NCI-H2029 treated with DMSO at 0.1 percent for 48 hours (cell line): ENCODE results near the gene USP4.

Experiments used
- DNase-seq: peaks from one replicate; lab custom pipeline; 2025; lab: John Stamatoyannopoulos, UW

The USP4 gene

GRCh38 chr3:49295489-49296058 lies 44.3 kb downstream of the USP4 start:
- no peak for DNase-seq

GRCh38 chr3:49294343-49294742 lies 45.5 kb downstream of the USP4 start:
- DNase-seq, result no peak

- no peak for DNase-seq
Measured at GRCh38 chr3:49283997-49284396, 55.9 kb downstream of the USP4 start.

GRCh38 chr3:49279376-49279775 lies 60.5 kb downstream of the USP4 start:
- DNase-seq, result no peak

- DNase-seq, result no peak
Measured at GRCh38 chr3:49278548-49278947, 61.3 kb downstream of the USP4 start.

- no peak for DNase-seq
Measured at GRCh38 chr3:49277383-49277775, 62.5 kb downstream of the USP4 start.

GRCh38 chr3:49276475-49277382 lies 63.1 kb downstream of the USP4 start, which contains the start of gene C3orf62:
C3orf62 (minus strand) TSS chr3:49277232; CDS start chr3:49276872, 360 bp downstream.
- DNase-seq, result peak; percentile 40

GRCh38 chr3:49273825-49274532 lies 65.9 kb downstream of the USP4 start:
- no peak for DNase-seq

GRCh38 chr3:49271047-49271446 lies 68.8 kb downstream of the USP4 start:
- DNase-seq, result no peak

GRCh38 chr3:49270156-49270500 lies 69.7 kb downstream of the USP4 start:
- DNase-seq, result no peak

GRCh38 chr3:49269443-49270155 lies 70.3 kb downstream of the USP4 start:
- DNase-seq, result no peak

- no peak for DNase-seq
Measured at GRCh38 chr3:49266410-49267095, 73.3 kb downstream of the USP4 start.

GRCh38 chr3:49265661-49266386 lies 74.0 kb downstream of the USP4 start:
- DNase-seq, result no peak

GRCh38 chr3:49263159-49263889 lies 76.5 kb downstream of the USP4 start:
- DNase-seq, result no peak

GRCh38 chr3:49260806-49261324 lies 79.0 kb downstream of the USP4 start:
- no peak for DNase-seq

- no peak for DNase-seq
Measured at GRCh38 chr3:49257187-49257586, 82.7 kb downstream of the USP4 start.

- DNase-seq, result no peak
Measured at GRCh38 chr3:49255718-49256511, 83.9 kb downstream of the USP4 start.

- no peak for DNase-seq
Measured at GRCh38 chr3:49255112-49255511, 84.7 kb downstream of the USP4 start.

GRCh38 chr3:49253512-49253911 lies 86.3 kb downstream of the USP4 start:
- DNase-seq, result no peak
